HepG2 (cell line): ENCODE results near the gene BRAP.

Experiments used
- DR1 ChIP-seq: sonication (generic); formaldehyde crosslinking; IDR thresholded peaks from 2 replicates; pipeline ENCODE4 v1.8.0; 2021; ENCODE audit warnings: mild to moderate bottlenecking, missing genetic modification reagents, inconsistent platforms
- HNRNPL ChIP-seq: fragments of 200-400 bp; formaldehyde crosslinking; IDR thresholded peaks from 2 replicates; pipeline ENCODE4 v1.6.1; 2017; ENCODE audit warnings: mild to moderate bottlenecking, low read depth, low read length
- JUNB ChIP-seq: sonication (generic); formaldehyde crosslinking; IDR thresholded peaks from 2 replicates; pipeline ENCODE4 v1.8.0; 2022; ENCODE audit warnings: missing genetic modification reagents, mild to moderate bottlenecking, borderline replicate concordance
- ZBTB34 ChIP-seq: sonication (generic); formaldehyde crosslinking; IDR thresholded peaks from 2 replicates; pipeline ENCODE4 v1.8.0; 2022; ENCODE audit warnings: mild to moderate bottlenecking, missing genetic modification reagents
- ZNF207 ChIP-seq: fragments of 450-650 bp; IDR thresholded peaks from 2 replicates; pipeline ENCODE4 v1.6.1; 2016; ENCODE audit warnings: antibody characterized with exemption, borderline replicate concordance
- ZNF558 ChIP-seq: sonication (generic); formaldehyde crosslinking; IDR thresholded peaks from 2 replicates; pipeline ENCODE4 v1.9.0; 2022; ENCODE audit warnings: mild to moderate bottlenecking, missing genetic modification reagents, borderline replicate concordance

GRCh38 chr12:111693818-111694217 is 8.1 kb upstream of the BRAP start:
- no peak for TF ChIP-seq ZNF207
- TF ChIP-seq JUNB = no peak
- no peak for TF ChIP-seq HNRNPL
- TF ChIP-seq ZBTB34 (CRISPR knock-in tag) = no peak
- no peak for TF ChIP-seq DR1 (CRISPR knock-in tag)
- no peak for TF ChIP-seq ZNF558
